ENCODE measurements around the gene ARID3B.
A peak's percentile ranks its signal among the peaks of the same experiment; 100 is the strongest.
"Not testable (repeated sequence)": the region's sequence is repeated elsewhere in the genome, so short reads cannot be mapped to it uniquely, and the experiment has no call there.

ARID3B gene

GRCh38 chr15:74569731-74570070 lies 28.7 kb downstream of the ARID3B start:
- DNase-seq: no peak

- no peak for DNase-seq
Observed at GRCh38 chr15:74571191-74571590, 30.2 kb downstream of the ARID3B start.

GRCh38 chr15:74573987-74574386 lies 33.0 kb downstream of the ARID3B start:
- DNase-seq: no peak

- DNase-seq: no peak
Observed at GRCh38 chr15:74578496-74578994, 37.5 kb downstream of the ARID3B start.

GRCh38 chr15:74579001-74579400 lies 38.0 kb downstream of the ARID3B start:
- DNase-seq: no peak

GRCh38 chr15:74580538-74581350 lies 39.7 kb downstream of the ARID3B start:
- no peak for DNase-seq

GRCh38 chr15:74584204-74584603 lies 43.2 kb downstream of the ARID3B start:
- no peak for DNase-seq

GRCh38 chr15:74584779-74585178 lies 43.8 kb downstream of the ARID3B start:
- DNase-seq: no peak

- DNase-seq: no peak
Observed at GRCh38 chr15:74585191-74585590, 44.2 kb downstream of the ARID3B start.

GRCh38 chr15:74585857-74586256 lies 44.8 kb downstream of the ARID3B start:
- DNase-seq: no peak

- peak; percentile 8 to 26 for DNase-seq
Observed at GRCh38 chr15:74589826-74590225, 48.8 kb downstream of the ARID3B start.

GRCh38 chr15:74592222-74592621 lies 51.2 kb downstream of the ARID3B start:
- DNase-seq: no peak

- DNase-seq: no peak
Observed at GRCh38 chr15:74593122-74593521, 52.1 kb downstream of the ARID3B start.

- DNase-seq: no peak
Observed at GRCh38 chr15:74594455-74594854, 53.4 kb downstream of the ARID3B start.

- no peak for DNase-seq
Observed at GRCh38 chr15:74595271-74595670, 54.3 kb downstream of the ARID3B start.

- DNase-seq: not testable (repeated sequence)
Observed at GRCh38 chr15:74596736-74597135, 55.7 kb downstream of the ARID3B start.

- not testable (repeated sequence) for DNase-seq
Observed at GRCh38 chr15:74597146-74597705, 56.2 kb downstream of the ARID3B start.

- DNase-seq: peak; percentile 78 to 91
Observed at GRCh38 chr15:74598126-74598842, 57.3 kb downstream of the ARID3B start.

- no peak for DNase-seq
Observed at GRCh38 chr15:74599156-74599555, 58.1 kb downstream of the ARID3B start.

GRCh38 chr15:74603026-74603788 lies 62.2 kb downstream of the ARID3B start:
- no peak for DNase-seq

GRCh38 chr15:74603789-74604705 lies 63.0 kb downstream of the ARID3B start:
- no peak for DNase-seq

All from inflammatory macrophage treated with lipopolysaccharide for 1 hour (primary cell).